Measurements from ENCODE around the gene FANCE.
A peak's percentile ranks its signal among the peaks of the same experiment; 100 is the strongest.
"Not testable (repeated sequence)": the region's sequence is repeated elsewhere in the genome, so short reads cannot be mapped to it uniquely, and the experiment has no call there.

The FANCE gene

GRCh38 chr6:35500782-35501181, 48.6 kb downstream of the FANCE start:
- no peak for DNase-seq

GRCh38 chr6:35501784-35502183, 49.6 kb downstream of the FANCE start:
- DNase-seq = no peak

- no peak for DNase-seq
Measured at GRCh38 chr6:35503534-35503933, 51.4 kb downstream of the FANCE start.

GRCh38 chr6:35505999-35506412, 53.9 kb downstream of the FANCE start:
- DNase-seq = no peak

- no peak for DNase-seq
Measured at GRCh38 chr6:35506536-35506935, 54.4 kb downstream of the FANCE start.

GRCh38 chr6:35507221-35507620, 55.1 kb downstream of the FANCE start:
- peak; percentile 25 for DNase-seq

- DNase-seq = no peak
Measured at GRCh38 chr6:35508027-35508426, 55.9 kb downstream of the FANCE start.

GRCh38 chr6:35508542-35508941, 56.4 kb downstream of the FANCE start:
- no peak for DNase-seq

- DNase-seq = no peak
Measured at GRCh38 chr6:35510916-35511561, 58.9 kb downstream of the FANCE start.

- no peak for DNase-seq
Measured at GRCh38 chr6:35511562-35511941, 59.4 kb downstream of the FANCE start.

- no peak for DNase-seq
Measured at GRCh38 chr6:35512006-35512405, 59.9 kb downstream of the FANCE start.

- no peak for DNase-seq
Measured at GRCh38 chr6:35512740-35513139, 60.6 kb downstream of the FANCE start, which contains the start of gene TULP1. Gene TULP1 (minus strand): TSS chr6:35512896. CDS start chr6:35512858, 38 bp downstream.

- DNase-seq = no peak
Measured at GRCh38 chr6:35514587-35514986, 62.4 kb downstream of the FANCE start.

- not testable (repeated sequence) for DNase-seq
Measured at GRCh38 chr6:35515939-35516338, 63.8 kb downstream of the FANCE start.

Measured in DMS79 treated with DMSO at 0.1 percent for 48 hours (cell line).